HEK293 (cell line): ENCODE data around the gene HEATR5A.

ENCODE experiments used
- ATF2 ChIP-seq: fragments of 450-650 bp; formaldehyde crosslinking; IDR thresholded peaks from 2 replicates; pipeline ENCODE4 v1.5.1; 2016; ENCODE audit warnings: missing biosample characterization, missing genetic modification characterization, low read depth
- CTCF ChIP-seq: fragments of 450-650 bp; formaldehyde crosslinking; IDR thresholded peaks from 2 replicates; pipeline ENCODE4 v1.5.1; 2016; ENCODE audit warnings: missing biosample characterization, missing genetic modification characterization
- YY1 ChIP-seq: fragments of 450-650 bp; formaldehyde crosslinking; IDR thresholded peaks from 2 replicates; pipeline ENCODE4 v1.5.1; 2018; ENCODE audit warnings: missing biosample characterization, missing genetic modification characterization
- ZBTB11 ChIP-seq: fragments of 450-650 bp; formaldehyde crosslinking; conservative IDR thresholded peaks from 2 replicates; pipeline ENCODE4 v1.5.1; 2016; ENCODE audit warnings: low read depth, missing biosample characterization, missing genetic modification characterization
- ZBTB44 ChIP-seq: fragments of 450-650 bp; IDR thresholded peaks from 2 replicates; pipeline ENCODE4 v1.5.1; 2018; ENCODE audit warnings: missing biosample characterization, mild to moderate bottlenecking, missing genetic modification characterization
- ZBTB6 ChIP-seq: fragments of 450-650 bp; formaldehyde crosslinking; IDR thresholded peaks from 2 replicates; pipeline ENCODE4 v1.5.1; 2017; ENCODE audit warnings: missing biosample characterization, missing genetic modification characterization
- ZNF121 ChIP-seq: fragments of 450-650 bp; formaldehyde crosslinking; IDR thresholded peaks from 2 replicates; pipeline ENCODE4 v1.5.1; 2016; ENCODE audit warnings: missing biosample characterization, missing genetic modification characterization
- ZNF146 ChIP-seq: fragments of 450-650 bp; formaldehyde crosslinking; IDR thresholded peaks from 2 replicates; pipeline ENCODE4 v1.5.1; 2016; ENCODE audit warnings: missing biosample characterization, missing genetic modification characterization
- ZNF169 ChIP-seq: fragments of 450-650 bp; formaldehyde crosslinking; IDR thresholded peaks from 2 replicates; pipeline ENCODE4 v1.5.1; 2016; ENCODE audit warnings: missing biosample characterization, missing genetic modification characterization
- ZNF248 ChIP-seq: fragments of 450-650 bp; formaldehyde crosslinking; IDR thresholded peaks from 2 replicates; pipeline ENCODE4 v1.5.1; 2017; ENCODE audit warnings: missing biosample characterization, missing genetic modification characterization
- ZNF266 ChIP-seq: fragments of 450-650 bp; formaldehyde crosslinking; IDR thresholded peaks from 2 replicates; pipeline ENCODE4 v1.5.1; 2016; ENCODE audit warnings: missing biosample characterization, missing genetic modification characterization, low read depth
- ZNF37A ChIP-seq: fragments of 450-650 bp; IDR thresholded peaks from 2 replicates; pipeline ENCODE4 v1.5.1; 2018; ENCODE audit warnings: missing biosample characterization, missing genetic modification characterization
- ZNF488 ChIP-seq: fragments of 450-650 bp; formaldehyde crosslinking; IDR thresholded peaks from 2 replicates; pipeline ENCODE4 v1.5.1; 2016; ENCODE audit warnings: missing biosample characterization, missing genetic modification characterization
- ZNF549 ChIP-seq: fragments of 450-650 bp; IDR thresholded peaks from 2 replicates; pipeline ENCODE4 v1.5.1; 2018; ENCODE audit warnings: missing biosample characterization, missing genetic modification characterization, mild to moderate bottlenecking, inconsistent platforms, moderate library complexity

GRCh38 chr14:31312934-31313333 lies 107.4 kb downstream of the HEATR5A start:
- TF ChIP-seq CTCF (tag by site-specific recombination): no peak
- TF ChIP-seq ZNF169: no peak
- TF ChIP-seq ZNF146: no peak
- no peak for TF ChIP-seq ZNF266 (tag by site-specific recombination)
- no peak for TF ChIP-seq ZNF121 (tag by site-specific recombination)
- no peak for TF ChIP-seq ZNF37A (tag by site-specific recombination)
- no peak for TF ChIP-seq ZNF488 (tag by site-specific recombination)
- TF ChIP-seq ZNF248 (tag by site-specific recombination): no peak
- no peak for TF ChIP-seq ZBTB6
- TF ChIP-seq ZNF549 (tag by site-specific recombination): no peak
- TF ChIP-seq YY1 (tag by site-specific recombination): no peak
- TF ChIP-seq ATF2 (tag by site-specific recombination): no peak
- no peak for TF ChIP-seq ZBTB11 (tag by site-specific recombination)
- TF ChIP-seq ZBTB44 (tag by site-specific recombination): no peak
